ENCODE results near the gene EIF4G3. TPM values are rescaled to one million over a fixed set of nuclear protein-coding genes. Genes with fewer than 3 reads are reported as not detected.

Gene EIF4G3
- 39.9 and 44.1 TPM in 2 replicates for total RNA-seq (2022)
- percentile 82 among the genes with signal in this experiment for Bru-seq, nascent RNA
- BruChase-seq, experiment 1, labeled RNA remaining after a 6-hour chase, result percentile 75 among the genes with signal in this experiment
- BruChase-seq, experiment 2, labeled RNA remaining after a 2-hour chase, result percentile 70 among the genes with signal in this experiment
- long read RNA-seq, partial matches to known transcripts, result 4 of 17 reads
- long read RNA-seq, other reads (novel, unspliced or antisense), result 13 of 17 reads

GRCh38 chr1:21176586-21177555 lies at the start of gene EIF4G3:
Gene EIF4G3, minus strand, starts transcription at chr1:21176897. Its CDS starts 174,155 bp downstream, at chr1:21002742.
- peak within 1 kb of the TSS; percentile 79 for H3K4me3 Mint-ChIP-seq (ENCODE audit: low read depth, unreplicated experiment)
- H3K4me1 Mint-ChIP-seq (ENCODE audit: low read depth, unreplicated experiment), result peaks cover 7% of the 10 kb centered on the region
- H3K9me3 Mint-ChIP-seq (ENCODE audit: low read depth, unreplicated experiment), result no peaks in the 10 kb centered on the region
- intact Hi-C loops (cut with micrococcal nuclease; ENCODE audit: unreplicated experiment), result no loop called here
- TF ChIP-seq CTCF (IDR thresholded peaks at IDR 0.05; ENCODE audit: unreplicated experiment), result no peak
- H3K27me3 Mint-ChIP-seq (ENCODE audit: unreplicated experiment), result no peaks in the 10 kb centered on the region
- DNase-seq, result peak; percentile 97
- TSS peak; percentile 48 for BruUV-seq (replicated peaks)
- CTCF ChIA-PET, result no interaction called here
- peaks cover 29% of the 10 kb centered on the region for H3K36me3 Mint-ChIP-seq (ENCODE audit: insufficient read depth, unreplicated experiment)
- peak within 1 kb of the TSS; percentile 96 for H3K27ac Mint-ChIP-seq (ENCODE audit: unreplicated experiment)

GRCh38 chr1:21225065-21225464 lies 48.4 kb upstream of the EIF4G3 start:
- Mint-ChIP-seq H3K4me3 (ENCODE audit: low read depth, unreplicated experiment) (no peak overlapping the region), H3K36me3 (ENCODE audit: insufficient read depth, unreplicated experiment) (peaks cover 14% of the 10 kb centered on the region), H3K4me1 (ENCODE audit: low read depth, unreplicated experiment) (no peaks in the 10 kb centered on the region), H3K9me3 (ENCODE audit: low read depth, unreplicated experiment) (no peaks in the 10 kb centered on the region), H3K27me3 (ENCODE audit: unreplicated experiment) (no peaks in the 10 kb centered on the region), H3K27ac (ENCODE audit: unreplicated experiment) (no peak overlapping the region)
- intact Hi-C loops (cut with micrococcal nuclease; ENCODE audit: unreplicated experiment), result no loop called here
- no TSS peak for BruUV-seq (replicated peaks)
- CTCF ChIA-PET, result no interaction called here
- DNase-seq, result no peak
- no peak for TF ChIP-seq CTCF (IDR thresholded peaks at IDR 0.05; ENCODE audit: unreplicated experiment)

GRCh38 chr1:21220815-21221214 lies 44.1 kb upstream of the EIF4G3 start:
- no peaks in the 10 kb centered on the region for H3K27me3 Mint-ChIP-seq (ENCODE audit: unreplicated experiment)
- intact Hi-C loops (cut with micrococcal nuclease; ENCODE audit: unreplicated experiment), result no loop called here
- H3K9me3 Mint-ChIP-seq (ENCODE audit: low read depth, unreplicated experiment), result no peaks in the 10 kb centered on the region
- no TSS peak for BruUV-seq (replicated peaks)
- TF ChIP-seq CTCF (IDR thresholded peaks at IDR 0.05; ENCODE audit: unreplicated experiment), result no peak
- CTCF ChIA-PET, result no interaction called here
- peaks cover 38% of the 10 kb centered on the region for H3K36me3 Mint-ChIP-seq (ENCODE audit: insufficient read depth, unreplicated experiment)
- DNase-seq, result no peak
- no peaks in the 10 kb centered on the region for H3K4me1 Mint-ChIP-seq (ENCODE audit: low read depth, unreplicated experiment)
- no peak overlapping the region for H3K4me3 Mint-ChIP-seq (ENCODE audit: low read depth, unreplicated experiment)
- no peak overlapping the region for H3K27ac Mint-ChIP-seq (ENCODE audit: unreplicated experiment)

- Mint-ChIP-seq H3K27me3 (ENCODE audit: unreplicated experiment) (no peaks in the 10 kb centered on the region), H3K4me3 (ENCODE audit: low read depth, unreplicated experiment) (no peak overlapping the region), H3K36me3 (ENCODE audit: insufficient read depth, unreplicated experiment) (peaks cover 32% of the 10 kb centered on the region), H3K27ac (ENCODE audit: unreplicated experiment) (no peak overlapping the region), H3K9me3 (ENCODE audit: low read depth, unreplicated experiment) (no peaks in the 10 kb centered on the region), H3K4me1 (ENCODE audit: low read depth, unreplicated experiment) (no peaks in the 10 kb centered on the region)
- intact Hi-C loops (cut with micrococcal nuclease; ENCODE audit: unreplicated experiment), result no loop called here
- no peak for TF ChIP-seq CTCF (IDR thresholded peaks at IDR 0.05; ENCODE audit: unreplicated experiment)
- no TSS peak for BruUV-seq (replicated peaks)
- no peak for DNase-seq
- CTCF ChIA-PET, result no interaction called here
These were observed 43.0 kb upstream of the EIF4G3 start for GRCh38 chr1:21219674-21220073.
